ENCODE measurements around the gene EIPR1.
"Not testable (repeated sequence)": the region's sequence is repeated elsewhere in the genome, so short reads cannot be mapped to it uniquely, and the experiment has no call there.

EIPR1 gene

DNA sequence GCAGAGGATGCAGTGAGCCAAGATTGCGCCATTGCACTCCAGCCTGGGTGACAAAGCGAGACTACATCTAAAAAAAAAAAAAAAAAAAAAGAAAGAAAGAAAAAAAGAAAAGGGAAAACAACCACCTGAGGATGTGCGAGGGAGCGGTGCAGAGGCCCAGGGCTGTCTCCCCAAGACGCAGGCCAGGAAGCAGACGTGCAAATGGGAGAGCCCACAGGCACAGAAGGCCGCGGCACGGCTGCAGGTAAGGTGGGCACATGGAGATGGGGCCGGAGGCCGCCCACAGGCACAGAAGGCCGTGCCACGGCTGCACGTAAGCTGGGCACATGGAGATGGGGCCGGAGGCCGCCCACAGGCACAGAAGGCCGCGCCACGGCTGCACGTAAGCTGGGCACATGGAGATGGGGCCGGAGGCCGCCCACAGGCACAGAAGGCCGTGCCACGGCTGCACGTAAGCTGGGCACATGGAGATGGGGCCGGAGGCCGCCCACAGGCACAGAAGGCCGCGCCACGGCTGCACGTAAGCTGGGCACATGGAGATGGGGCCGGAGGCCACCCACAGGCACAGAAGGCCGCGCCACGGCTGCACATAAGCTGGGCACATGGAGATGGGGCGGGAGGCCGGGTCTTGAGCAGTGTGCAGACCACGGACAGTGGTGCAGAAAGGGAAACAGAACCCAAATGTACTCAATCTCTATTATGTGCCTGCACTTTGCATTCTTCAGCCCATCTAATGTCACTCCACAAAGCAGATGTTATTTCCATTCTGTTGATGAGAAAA, 93.6 kb downstream of the EIPR1 start:
- not testable (repeated sequence) for DNase-seq

- no peak for DNase-seq
Observed at GRCh38 chr2:3283206-3283605, 94.4 kb downstream of the EIPR1 start.

GRCh38 chr2:3282056-3282998, 95.3 kb downstream of the EIPR1 start:
- DNase-seq = peak; percentile 66

GRCh38 chr2:3280683-3281520, 96.7 kb downstream of the EIPR1 start:
- no peak for DNase-seq

GRCh38 chr2:3280197-3280596, 97.4 kb downstream of the EIPR1 start:
- no peak for DNase-seq

DNA sequence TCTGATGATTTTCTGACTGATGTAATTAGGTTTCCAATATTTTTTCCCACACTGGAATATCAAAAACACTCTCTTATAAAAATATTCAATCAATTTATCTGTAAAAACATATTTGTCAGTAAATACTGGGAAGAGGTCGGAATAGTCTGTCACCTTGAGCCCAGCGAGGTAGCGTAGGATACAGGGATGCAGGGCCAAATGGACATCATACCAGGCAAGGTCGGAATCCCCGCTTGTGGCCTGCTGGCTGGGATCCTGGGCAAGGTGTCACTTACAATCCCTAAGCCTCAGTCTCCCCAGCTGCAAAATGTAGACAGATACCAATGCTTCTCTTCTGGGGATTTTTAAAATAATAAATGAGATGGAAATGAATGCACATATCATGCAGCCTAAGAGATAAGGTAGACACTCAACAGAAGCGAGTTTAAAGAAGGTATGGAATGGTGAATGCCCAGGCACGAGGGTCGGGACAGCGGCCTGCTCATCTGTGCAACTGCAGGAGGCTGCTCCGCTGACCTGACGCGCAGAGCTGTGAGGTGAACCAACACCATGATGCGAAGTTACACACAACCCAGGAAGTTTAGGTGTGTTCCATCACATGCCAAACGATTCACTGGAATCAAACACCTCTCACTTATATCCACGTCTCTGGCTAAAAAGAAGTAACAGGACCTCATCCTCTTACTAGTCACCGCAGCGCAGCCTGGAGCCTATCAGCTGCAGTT, 98.2 kb downstream of the EIPR1 start:
- DNase-seq = no peak

DNA sequence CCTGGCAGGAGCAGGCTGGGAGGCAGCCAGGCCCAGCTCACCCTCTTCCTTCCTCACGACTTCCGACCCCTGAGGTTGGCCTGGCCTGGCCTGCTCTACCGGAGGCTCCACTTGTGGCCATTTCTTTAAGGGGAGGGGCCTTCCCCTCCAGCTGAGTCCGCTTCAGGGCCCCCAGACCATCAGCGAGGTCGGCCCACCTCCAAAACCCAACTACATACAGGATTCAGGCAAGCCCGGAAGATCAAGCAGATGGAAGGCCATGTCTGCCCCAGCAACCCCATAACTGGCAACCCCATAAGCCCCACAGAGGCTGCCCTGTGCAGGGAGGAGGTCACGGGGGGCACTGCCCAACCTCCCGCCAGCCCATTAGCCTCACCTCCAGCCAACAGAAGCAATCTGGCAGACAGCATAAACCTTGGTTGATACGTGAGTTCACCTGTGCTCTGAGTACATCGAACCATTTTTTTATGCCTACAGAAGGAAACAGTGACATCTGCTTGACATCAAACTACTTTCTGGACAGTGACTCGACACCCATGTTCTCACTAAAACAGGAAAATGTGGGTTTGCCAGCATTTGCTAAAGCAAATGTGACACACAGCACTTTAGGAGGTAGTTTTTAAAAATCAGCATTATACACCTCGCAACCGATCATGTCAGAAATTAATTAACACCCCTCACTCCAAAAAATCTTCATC, 98.9 kb downstream of the EIPR1 start:
- DNase-seq = no peak

DNA sequence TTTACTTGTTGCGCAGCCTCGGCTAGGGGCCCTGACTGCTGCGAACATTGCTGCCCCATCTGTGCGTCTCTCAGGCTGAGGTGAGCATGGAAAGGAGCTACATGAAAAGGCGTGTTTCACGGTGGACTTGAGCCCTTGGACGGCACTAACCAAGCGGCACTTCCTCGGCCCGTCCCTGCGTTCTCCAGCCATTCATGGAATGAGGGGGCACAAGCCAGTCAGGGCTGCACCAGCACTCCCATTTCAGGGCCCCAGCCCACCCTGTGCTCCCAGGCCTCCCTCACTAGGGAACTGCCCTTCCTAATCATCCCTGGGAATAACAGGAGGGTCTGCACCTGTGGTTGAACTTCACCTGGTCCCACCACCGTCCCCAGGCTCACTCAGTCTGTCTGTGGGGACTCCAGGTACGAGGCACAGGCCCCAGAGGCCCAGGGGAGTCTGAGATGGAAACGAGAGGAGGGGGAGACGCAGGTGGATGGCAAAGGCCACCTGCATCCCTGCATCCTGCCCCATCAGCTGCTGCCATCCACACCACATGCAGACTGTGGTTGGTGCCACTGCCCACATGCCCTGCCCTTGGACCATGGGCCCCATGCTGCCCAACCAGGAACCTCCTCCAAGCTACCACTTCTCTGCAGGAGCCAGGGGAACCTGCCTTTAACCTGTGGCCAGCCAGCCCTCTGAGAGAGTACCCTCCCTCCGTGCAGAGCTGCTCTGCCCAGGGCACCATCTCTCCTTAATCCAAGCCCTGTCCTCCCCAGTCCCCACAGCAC, 99.7 kb downstream of the EIPR1 start:
- no peak for DNase-seq

DNA sequence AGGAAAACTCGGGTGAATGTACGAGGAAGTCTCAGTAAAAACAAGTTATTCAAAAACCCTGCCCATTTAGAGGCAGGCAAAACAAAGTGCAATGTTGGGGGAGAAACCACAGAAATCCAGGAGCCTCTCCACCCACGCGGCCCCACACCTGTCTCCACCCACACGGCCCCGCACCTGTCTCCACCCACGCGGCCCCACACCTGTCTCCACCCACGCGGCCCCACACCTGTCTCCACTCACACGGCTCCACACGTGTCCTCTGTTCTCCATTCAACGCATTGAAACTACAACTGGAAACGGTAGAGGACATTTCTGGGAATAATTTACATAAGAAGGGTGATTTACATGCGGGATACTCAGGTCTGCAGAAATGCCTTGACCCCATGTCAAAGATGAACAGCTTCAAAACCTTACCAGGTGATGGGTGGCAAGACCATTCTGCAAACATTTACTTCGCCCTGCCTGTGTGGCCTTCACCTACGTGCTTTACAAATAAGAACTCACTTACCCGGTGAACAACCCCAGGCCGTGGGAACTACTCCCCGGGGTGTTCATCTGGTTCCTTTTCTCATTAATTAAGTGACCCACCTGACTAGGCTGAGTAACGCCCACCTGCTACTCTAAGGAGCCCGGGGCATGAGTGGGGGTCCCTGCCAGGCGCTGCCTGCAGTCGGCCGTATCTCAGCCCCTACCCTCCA, 100.4 kb downstream of the EIPR1 start:
- no peak for DNase-seq

- DNase-seq = no peak
Observed at GRCh38 chr2:3272761-3273160, 104.9 kb downstream of the EIPR1 start.

- no peak for DNase-seq
Observed at GRCh38 chr2:3270095-3270478, 107.5 kb downstream of the EIPR1 start.

GRCh38 chr2:3269425-3270094, 108.1 kb downstream of the EIPR1 start:
- DNase-seq = no peak

GRCh38 chr2:3268705-3269029, 109.0 kb downstream of the EIPR1 start:
- DNase-seq = no peak

GRCh38 chr2:3267869-3268704, 109.5 kb downstream of the EIPR1 start:
- no peak for DNase-seq

- DNase-seq = no peak
Observed at GRCh38 chr2:3266925-3267867, 110.4 kb downstream of the EIPR1 start.

DNA sequence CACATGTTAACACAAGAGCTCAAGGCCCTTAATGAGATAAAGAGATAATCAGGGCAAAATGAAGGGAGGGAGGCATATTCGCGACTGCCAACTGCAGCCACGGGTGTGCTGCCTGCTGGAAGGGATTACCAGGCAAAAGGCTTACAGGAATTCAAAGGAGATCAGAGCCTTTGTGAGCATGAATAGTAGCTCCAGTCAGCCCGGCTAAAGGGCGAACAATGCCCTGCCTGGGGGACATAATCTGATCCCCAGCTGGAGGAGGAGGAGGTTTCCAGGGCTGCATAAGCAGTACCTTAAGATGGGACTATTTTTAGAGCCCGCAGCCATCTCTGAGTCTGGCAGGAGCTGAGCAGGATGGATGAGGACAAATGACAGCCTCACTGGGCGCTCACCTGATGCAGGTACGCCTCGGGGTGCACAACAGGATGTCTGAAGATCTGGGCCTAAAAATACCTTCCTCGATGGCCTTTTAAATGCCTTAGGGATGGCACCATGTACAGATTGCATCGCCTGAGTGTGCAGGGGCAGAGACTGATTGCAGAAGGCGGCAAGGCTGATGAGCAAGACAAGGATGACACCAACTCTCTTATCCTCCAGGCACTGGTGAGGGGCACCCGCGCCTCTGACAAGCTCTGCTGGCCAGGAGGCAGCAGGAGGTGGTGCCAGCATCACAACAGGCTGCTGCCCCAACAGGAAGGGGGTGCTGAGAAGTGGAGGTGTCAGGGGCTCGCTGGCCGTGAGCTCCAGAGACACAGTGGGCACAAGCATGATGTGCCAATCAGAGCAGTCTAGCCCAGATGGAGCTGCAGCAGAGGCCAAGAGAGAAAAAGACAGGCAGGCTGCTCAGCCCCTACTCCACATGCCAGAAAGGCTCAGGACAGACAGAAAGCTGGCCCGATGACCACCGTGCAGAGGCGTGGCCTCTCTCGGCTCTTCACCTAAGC, 111.4 kb downstream of the EIPR1 start:
- DNase-seq = no peak

GRCh38 chr2:3265471-3265870, 112.1 kb downstream of the EIPR1 start:
- DNase-seq = no peak

All from DMS79 treated with DMSO at 0.1 percent for 48 hours (cell line).